GM06990 (cell line): ENCODE results near the gene NUP214.

Experiments used
- DNase-seq: peaks from one replicate; pipeline ENCODE4 v3.0.0-alpha.2; 2011; ENCODE audit not compliant: insufficient read length; ENCODE audit errors: extremely low read depth
- H3K27me3 ChIP-seq: replicated peaks from 2 replicates; pipeline ENCODE4 v1.6.0; 2011; ENCODE audit warnings: low read length; ENCODE audit not compliant: control insufficient read depth, insufficient read depth
- H3K36me3 ChIP-seq: 2 replicates; pipeline ENCODE4 v1.5.1; 2011; ENCODE audit warnings: low read length; ENCODE audit not compliant: control insufficient read depth, insufficient read depth
- H3K4me3 ChIP-seq: replicated peaks from 2 replicates; pipeline ENCODE4 v1.5.1; 2011; ENCODE audit warnings: low read depth, mild to moderate bottlenecking, control low read depth, low read length
- TF ChIP-seq, protein P1 (sequence below): IDR thresholded peaks from 2 replicates; pipeline ENCODE4 v1.5.1; 2011; ENCODE audit warnings: low read length, control low read depth, mild to moderate bottlenecking, inconsistent platforms; ENCODE audit not compliant: insufficient read depth, poor library complexity, severe bottlenecking

Gene NUP214

DNA sequence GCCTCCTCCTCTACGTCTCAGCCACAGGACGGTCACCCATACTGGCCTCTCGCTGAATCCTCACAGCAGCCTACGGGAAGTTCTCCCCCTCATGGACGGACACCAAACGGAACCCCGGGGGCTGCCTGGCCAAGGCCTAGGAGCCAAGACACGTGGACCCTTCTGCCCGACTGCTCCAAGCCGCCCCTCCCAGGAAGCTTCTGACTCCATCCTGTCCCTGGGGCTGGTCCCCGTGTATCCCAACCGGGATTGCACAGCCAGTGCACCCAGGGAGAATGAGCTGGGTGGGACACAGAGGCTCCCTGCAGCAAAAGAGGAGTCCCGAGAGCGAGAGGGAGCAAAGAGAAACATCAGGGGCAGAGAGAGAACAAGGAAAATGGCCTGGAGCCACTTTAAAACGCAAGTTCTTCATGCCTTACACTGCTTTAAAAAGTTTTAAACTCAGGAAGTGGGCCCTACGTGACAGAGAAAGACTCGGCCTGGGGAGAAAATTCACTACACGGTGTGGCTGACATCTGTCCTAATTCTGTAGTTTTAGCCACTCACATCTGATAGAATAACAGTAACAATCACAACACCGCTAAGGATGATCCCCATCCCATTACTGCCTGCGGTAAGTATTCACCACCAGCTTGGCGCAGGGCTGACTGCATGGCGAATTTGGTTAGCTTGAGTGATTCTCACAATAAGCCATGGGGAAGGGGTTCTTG lies 147.9 kb downstream of the NUP214 start:
- DNase-seq: peak; percentile 62
- TF ChIP-seq, protein P1, sequence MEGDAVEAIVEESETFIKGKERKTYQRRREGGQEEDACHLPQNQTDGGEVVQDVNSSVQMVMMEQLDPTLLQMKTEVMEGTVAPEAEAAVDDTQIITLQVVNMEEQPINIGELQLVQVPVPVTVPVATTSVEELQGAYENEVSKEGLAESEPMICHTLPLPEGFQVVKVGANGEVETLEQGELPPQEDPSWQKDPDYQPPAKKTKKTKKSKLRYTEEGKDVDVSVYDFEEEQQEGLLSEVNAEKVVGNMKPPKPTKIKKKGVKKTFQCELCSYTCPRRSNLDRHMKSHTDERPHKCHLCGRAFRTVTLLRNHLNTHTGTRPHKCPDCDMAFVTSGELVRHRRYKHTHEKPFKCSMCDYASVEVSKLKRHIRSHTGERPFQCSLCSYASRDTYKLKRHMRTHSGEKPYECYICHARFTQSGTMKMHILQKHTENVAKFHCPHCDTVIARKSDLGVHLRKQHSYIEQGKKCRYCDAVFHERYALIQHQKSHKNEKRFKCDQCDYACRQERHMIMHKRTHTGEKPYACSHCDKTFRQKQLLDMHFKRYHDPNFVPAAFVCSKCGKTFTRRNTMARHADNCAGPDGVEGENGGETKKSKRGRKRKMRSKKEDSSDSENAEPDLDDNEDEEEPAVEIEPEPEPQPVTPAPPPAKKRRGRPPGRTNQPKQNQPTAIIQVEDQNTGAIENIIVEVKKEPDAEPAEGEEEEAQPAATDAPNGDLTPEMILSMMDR: peak; percentile 38
- no peaks in the 10 kb centered on the region for H3K27me3 ChIP-seq

DNA sequence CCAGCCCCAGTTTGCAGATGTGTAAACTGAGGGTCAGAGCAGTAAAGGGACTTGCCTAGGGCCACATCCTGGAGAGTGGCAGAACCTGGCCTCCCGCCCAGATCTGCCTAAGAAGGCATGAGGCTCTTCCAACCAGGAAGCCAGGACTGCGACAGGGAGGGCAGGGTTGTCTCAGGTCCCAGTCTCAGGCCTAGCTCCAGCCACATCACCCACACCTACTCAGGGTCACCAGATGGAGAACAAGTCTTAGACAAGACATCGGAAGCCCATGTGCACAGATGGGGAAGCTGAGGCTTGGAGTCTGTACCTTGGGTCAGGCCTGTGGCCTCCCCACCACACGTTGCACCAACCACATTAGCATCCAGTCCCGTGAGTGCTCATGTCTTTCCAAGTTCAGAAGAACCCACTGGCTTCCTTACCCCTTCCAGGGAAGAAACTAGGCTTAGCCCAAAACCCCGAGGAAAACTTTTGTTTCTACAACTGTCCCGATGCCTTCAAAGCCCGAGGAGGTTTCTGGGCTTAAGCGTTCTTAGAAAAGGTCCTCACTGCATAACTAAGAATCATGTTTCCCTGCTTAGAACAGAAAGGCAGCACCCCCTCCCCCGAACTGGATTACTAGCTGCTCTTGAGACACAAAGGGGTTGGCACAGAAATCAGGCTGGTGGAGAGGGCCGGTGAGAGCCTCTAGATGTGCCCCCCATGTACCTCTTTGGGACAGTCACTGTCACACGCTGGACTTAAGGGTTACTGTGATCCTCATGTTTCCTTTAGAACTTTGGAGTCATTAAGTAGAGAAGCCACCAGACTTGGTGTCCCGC lies 148.7 kb downstream of the NUP214 start:
- TF ChIP-seq, protein P1: no peak
- Histone ChIP-seq H3K27me3 (no peaks in the 10 kb centered on the region), H3K4me3 (peak overlapping the region; percentile 75), H3K36me3 (no peaks in the 10 kb centered on the region)
- peak; percentile 58 for DNase-seq

More for the DNA sequence above, 147.9 kb downstream of the NUP214 start:
- Histone ChIP-seq H3K36me3 (no peaks in the 10 kb centered on the region), H3K4me3 (peak overlapping the region; percentile 75)

DNA sequence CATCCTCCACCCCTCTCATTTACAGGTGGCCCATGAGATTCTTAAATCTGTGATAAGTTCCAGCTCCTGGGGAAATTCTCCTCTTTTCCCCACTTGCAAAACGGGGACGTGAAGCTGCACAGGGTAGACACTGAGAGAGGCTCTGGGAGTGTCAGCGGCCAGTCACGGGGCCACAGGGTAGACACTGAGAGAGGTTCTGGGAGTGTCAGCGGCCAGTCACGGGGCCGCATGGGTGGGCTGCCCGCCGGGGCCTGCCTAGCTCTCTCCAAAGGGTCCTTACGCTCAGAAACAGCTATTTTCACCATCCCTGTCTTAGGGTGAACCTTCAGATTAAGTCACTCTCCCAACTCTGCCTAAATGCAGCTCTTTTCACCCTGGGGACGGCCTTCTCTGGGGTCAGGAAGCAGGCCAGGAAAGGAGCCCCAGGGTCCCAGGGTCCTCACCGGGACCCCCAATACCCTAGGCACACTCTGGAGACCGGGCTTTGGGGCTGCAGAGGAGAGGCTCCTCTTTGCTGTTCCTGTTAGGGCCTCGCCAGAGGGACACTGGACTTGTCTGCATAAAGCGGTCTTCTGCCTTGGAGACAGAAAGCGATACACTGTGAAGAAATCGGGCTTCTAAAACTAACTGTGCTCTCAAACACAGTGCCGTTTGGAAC lies 149.4 kb downstream of the NUP214 start:
- DNase-seq: peak; percentile 47
- H3K4me3 ChIP-seq: peak overlapping the region; percentile 75
- TF ChIP-seq, protein P1: no peak

DNA sequence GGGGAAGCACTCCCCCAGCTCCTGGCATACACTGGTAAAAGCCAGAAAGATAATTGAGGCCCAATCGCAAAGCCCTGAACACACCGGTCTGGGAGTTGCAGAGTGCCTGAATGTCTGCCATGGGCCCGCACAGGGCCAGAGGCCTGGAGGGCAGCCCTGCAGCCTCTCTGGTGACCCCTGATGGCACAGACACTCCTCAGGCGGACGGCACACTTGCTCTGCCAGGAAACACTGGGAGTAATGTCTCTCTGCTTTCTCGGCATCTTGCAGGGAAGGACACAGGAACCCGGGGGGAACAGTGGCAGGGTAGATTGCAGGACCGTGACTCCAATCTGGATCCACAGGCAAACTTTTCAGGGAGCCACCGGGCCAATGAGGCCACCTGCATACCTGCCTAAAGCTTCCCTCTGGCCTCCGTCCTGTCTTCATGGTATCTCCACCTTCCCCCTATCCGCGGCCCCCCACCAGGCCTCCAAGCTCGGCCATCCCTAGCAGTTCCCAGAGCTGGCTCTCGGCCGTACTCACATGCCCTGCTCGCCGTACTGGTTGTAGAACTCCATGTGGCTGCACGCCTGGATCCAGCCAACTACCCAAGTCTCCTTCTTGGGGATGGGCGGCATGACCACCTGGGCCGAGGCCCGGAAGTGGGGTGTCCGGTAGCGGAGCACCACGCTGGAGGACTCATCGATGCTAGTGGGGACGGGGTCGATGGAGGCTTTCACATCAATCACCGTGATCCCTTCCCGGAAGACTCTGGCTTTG lies 150.1 kb downstream of the NUP214 start:
- no peaks in the 10 kb centered on the region for H3K27me3 ChIP-seq
- H3K4me3 ChIP-seq: peak overlapping the region; percentile 75
- H3K36me3 ChIP-seq: no peaks in the 10 kb centered on the region
- TF ChIP-seq, protein P1: peak; percentile 63
- DNase-seq: peak; percentile 66

More for the DNA sequence above, 149.4 kb downstream of the NUP214 start:
- Histone ChIP-seq H3K27me3 (no peaks in the 10 kb centered on the region), H3K36me3 (no peaks in the 10 kb centered on the region)

DNA sequence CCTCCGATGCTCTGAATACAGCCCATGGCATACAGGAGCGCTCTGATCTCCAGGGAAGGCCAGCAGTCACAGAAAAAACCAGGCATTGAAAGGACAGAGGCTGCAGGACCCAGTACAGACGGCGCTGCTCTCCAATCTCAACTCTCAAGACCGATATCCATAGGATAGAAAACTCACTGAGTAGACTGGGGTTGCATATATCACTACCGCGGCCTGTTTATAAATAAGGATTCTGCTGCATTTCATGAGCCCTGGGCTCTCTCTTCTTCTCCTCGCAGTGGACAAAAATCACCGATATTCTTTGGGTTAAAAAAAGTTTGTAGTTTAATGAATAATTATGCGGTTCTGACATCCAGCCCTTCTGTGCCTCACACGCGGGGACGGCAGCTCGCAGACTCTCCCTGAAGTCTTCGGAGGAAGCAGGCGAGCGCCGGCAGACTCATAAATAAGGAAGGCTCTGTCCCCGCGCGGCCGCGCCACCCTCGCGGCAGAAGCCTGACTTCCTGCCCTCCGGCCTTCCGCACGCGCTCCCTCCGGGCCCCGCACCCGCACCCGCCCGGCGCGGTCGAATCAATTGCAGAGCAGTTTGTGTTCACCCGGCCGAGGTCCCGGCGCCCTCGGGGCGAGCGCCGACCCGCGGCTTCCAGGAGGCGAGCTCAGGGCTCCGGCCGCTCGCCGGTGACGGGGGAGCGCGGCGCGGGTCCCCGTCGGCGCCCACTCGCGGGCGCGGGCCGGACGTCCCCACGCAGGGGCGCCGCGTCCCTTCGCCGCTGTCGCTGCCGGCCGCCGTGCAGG lies 150.9 kb downstream of the NUP214 start, which contains the start of gene FAM78A:
Gene FAM78A (minus strand): TSS at position 417 of the 795 bp plus-strand sequence. CDS start 331 bp downstream, at position 86.
- H3K36me3 ChIP-seq: no peaks in the 10 kb centered on the region
- TF ChIP-seq, protein P1: no peak
- H3K4me3 ChIP-seq: peak within 1 kb of the TSS; percentile 75
- DNase-seq: peak; percentile 80
- no peaks in the 10 kb centered on the region; the same call in 1 of the 2 replicates for H3K27me3 ChIP-seq
